Mucosa of gallbladder (tissue), 1 donor: ENCODE measurements around the gene HPCAL1. TPM values are rescaled to one million over a fixed set of nuclear protein-coding genes. Genes with fewer than 3 reads are reported as not detected.

Experiments used
- DNase-seq: peaks from one replicate; pipeline ENCODE4 v3.0.0-alpha.2; 2020; ENCODE audit warnings: low spot score
- total RNA-seq: library from RNA; stranded (reverse); gene quantifications from one replicate; pipeline ENCODE4 v1.2.1, GENCODE V29; 2021
- donor health status: DM: no; HTN: no; CAD: no.

Gene HPCAL1
- total RNA-seq, 1 donor from 2014 or later, result 44.0 TPM

DNA sequence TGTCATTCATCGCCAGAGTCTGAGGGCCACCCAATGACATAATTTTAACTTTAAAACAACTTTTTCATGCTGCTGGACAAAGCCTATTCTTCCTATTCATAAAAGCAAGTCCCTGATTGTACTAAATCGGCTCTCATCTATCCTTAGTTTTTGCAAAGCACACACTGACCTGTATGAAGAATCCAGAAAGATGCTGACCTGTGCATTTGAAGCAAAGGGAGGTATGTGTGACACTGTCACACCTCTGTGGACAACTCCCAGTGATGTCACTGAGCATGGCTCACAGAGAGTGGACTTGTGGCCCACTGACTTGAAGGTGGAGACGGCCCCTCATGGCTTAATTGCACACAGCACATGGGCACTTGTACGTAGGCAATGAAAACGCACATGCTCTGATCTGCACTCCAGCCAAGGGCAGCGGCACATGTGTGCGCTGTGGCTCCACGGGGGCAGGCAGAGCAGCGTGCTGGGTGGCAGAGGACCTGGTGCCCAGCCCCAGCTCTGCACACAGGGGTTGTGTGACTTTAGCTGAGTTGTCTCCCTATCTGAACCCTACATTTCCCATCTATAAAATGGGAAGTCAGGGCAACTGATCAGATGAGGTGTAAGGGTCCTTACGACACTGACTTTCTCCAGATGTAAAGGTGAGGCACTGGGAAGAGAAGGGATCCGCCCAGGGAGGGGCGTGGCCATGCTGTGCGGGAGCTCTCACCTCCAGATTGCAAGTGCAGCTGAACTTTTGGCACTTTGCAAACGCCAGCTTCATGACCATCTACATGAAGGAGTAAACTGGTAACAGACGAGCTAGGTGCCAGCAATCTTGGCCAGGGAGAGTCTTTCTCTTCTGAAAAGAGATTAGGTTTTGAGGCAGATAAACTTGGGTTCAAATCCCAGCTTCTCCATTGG, 159.7 kb downstream of the HPCAL1 start:
- DNase-seq, result no peak

DNA sequence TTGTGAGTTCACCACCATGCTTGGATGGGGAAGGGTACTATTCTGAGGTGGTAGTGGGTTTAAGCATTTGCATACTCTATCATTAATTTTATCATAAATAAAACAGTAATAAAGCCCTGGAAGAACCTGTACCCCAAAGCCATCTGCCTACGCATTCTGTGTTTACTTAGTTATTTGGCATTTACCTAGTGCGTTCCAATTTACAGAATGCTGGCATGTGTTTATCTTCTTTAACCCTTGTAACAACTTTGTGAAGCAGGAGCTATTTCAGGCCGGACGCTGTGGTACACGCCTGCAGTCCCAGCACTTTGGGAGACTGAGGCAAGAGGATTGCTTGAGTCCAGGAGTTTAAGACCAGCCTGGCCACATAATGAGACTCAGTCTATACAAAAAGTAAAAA, 163.2 kb downstream of the HPCAL1 start:
- no peak for DNase-seq

DNA sequence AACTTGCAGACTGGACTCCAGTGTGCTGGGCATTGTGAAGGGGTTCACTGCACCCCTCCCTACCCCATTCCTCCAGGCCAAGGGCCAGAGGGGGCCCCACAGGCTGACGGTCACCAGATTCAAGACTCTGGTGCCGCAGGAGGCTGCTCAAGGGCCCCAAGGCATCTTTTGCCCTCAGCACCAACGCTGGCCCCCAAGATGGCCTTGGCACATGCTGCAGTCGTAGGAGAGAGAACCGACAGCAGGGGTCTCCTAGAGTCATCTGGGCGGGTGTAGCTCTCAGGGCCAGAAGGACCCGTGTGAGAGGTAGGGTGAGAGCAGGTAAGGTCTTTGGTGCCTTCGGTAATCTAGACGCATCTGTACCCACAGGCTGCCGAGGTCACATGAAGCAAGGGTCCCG, 164.1 kb downstream of the HPCAL1 start:
- no peak for DNase-seq

DNA sequence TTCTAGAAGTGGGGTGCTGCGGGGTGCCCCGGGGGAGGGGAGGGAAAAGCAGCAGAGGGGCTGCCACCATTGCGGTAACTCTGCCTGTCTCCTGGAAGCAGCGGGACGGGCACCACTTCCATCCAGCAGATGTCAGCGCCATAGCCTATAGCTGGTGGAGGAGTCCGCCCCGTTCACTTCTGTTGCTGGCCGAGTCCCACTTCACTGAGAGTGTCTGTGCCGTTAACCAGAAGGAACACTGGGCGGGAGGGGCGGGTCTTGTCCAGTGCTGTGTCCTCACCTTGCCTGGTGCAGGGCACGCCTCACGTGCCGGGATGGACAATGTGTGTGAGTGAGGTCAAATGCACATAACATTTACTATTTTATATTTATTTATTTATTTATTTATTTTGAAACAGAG, 164.7 kb downstream of the HPCAL1 start:
- DNase-seq, result no peak

DNA sequence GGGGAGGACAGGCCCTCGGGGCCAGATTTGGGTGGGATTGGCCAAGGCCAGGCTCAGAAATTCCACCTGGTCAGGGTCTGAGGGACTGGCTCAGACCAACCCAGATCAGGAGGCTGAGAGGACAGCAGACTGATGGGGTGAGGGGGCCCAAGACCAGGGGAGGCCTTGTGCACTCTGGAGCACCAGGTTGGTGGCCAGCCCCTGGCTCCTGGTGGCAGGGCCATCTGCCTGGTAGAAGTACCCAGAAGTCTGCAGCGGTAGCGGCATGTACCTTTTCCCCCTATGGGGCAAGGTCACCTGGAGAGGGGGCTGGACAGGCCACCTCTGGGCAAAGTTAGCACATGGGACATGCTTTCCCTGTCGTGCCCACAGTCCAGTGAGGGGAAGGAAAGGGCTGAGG, 166.6 kb downstream of the HPCAL1 start:
- DNase-seq, result no peak

DNA sequence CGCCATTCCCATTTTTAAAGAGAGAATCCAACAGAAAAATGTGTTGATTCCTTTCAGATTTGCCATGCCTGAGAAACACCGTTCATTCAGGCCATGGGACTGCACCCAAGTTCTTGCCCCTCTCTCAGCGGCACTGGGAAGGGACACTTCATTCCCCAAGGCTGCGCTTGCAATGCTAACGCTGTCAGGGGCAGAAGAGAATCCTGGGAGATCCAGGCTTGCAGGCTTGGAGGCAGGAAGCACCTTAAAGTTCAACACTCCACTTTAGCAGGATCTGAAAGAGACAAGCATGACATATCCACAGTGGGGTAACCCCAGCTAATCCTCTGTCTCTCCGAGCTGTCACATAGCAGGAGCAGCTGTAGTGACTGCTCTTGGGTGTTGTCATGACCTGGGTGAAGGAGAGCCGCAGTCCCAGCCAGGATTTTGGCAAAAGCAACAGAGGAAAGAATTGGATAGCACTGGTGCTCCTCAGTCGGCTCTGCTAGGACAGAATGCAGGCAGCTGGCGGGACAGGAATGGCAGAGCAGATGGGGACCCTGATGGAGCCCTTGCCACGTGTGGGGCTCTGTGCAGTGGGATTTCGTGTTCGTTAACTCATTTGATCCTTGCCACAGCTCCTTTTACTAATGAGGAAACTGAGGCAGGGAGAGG, 167.4 kb downstream of the HPCAL1 start:
- DNase-seq, result no peak

DNA sequence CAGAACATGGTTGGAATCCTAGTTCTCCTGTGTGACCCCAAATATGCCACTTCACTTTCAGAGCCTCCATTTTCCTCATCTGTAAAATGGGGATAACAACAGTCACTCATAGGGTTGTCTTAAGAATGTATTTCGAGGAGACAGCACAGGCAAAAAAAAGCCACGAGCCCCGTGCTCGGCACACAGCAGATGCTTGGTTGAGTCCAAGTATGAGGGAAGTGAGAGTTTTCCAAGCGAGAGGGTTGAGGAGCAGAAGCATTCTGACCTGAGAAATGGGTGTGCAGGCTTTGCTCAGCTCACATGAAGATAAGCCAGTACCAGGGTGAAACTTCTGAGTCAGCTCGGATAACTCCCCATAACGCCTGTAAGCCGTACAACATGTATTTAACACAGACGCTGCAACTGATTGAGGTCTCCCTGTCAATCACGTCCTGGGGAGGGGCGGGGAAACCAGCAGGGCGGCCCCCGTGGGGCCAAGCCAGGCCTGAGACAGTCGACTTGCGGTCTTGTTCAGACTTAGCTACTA, 168.4 kb downstream of the HPCAL1 start:
- DNase-seq, result no peak

DNA sequence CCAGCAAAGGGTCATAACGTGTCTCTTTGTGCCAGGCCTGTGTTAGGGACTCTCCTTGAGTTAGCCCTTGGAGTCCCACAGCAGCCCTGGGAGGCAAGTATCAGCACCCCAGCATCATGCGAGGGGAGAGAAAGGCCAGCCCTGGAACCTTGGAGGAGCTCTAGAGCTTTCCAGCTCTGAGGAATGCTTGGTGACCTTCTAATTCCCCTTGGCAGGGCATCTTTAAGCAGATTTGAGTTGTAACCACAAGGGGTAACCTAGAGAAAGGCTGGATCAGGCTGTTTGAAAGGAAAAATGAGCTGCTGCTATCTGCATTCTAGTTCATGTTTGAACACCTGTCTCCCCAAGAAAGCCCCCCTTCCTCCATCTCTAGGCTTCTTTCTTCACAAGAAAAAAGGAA, 169.3 kb downstream of the HPCAL1 start:
- no peak for DNase-seq

DNA sequence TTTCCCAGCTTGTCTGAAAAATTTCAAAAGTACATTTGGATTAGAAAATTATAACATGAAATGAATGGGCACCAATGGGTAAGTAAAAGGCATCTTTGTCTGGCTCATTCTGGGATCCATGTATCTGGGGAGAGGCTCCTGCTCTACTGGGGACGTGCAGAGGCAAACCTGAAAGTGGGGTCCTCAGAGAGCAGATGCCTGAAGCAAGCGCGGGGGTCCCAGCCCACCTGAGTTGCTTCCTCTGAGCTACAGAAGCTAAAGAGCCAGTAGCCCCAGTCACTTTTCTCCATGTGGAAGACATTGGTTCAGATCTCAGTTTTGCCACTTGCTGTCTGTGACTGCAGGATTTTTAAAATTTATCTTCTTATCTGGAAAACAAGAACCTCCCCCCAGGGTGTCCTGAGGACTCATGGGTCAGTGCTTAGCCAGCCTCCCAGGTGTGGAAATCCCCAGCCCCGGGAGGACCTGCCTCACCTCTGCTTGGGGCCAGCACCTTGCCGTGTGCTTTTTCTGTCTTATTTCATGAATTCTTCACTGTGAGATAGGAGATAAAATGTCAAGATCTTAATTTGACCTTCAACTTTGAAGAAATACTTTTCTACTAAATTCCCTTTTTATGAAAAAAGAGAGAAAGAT, 170.5 kb downstream of the HPCAL1 start:
- no peak for DNase-seq

DNA sequence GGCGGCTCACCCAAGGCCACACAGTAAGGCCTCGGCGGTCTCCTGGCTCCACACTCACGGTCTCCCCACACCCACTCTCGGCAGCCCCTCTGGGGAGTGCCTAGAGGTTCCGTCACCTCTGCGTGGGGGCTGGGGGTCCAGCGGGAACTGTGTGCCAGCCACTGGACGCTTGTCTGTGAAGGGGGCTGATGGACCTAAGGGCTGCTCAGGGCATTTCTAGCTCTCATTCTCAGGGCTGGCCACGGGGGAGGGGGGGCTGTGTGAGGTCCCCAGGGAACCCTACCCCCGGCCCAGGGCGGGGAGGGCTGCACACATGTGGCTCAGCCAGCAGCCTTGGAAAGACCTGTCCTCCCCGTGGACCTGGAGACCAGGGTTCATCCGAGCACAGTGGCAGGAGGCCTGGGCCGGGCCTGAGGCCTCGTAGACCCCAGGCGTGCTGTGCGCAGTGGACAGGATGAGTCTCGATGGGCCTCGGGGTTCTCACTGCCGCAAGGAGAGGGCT, 172.6 kb downstream of the HPCAL1 start:
- DNase-seq, result no peak

DNA sequence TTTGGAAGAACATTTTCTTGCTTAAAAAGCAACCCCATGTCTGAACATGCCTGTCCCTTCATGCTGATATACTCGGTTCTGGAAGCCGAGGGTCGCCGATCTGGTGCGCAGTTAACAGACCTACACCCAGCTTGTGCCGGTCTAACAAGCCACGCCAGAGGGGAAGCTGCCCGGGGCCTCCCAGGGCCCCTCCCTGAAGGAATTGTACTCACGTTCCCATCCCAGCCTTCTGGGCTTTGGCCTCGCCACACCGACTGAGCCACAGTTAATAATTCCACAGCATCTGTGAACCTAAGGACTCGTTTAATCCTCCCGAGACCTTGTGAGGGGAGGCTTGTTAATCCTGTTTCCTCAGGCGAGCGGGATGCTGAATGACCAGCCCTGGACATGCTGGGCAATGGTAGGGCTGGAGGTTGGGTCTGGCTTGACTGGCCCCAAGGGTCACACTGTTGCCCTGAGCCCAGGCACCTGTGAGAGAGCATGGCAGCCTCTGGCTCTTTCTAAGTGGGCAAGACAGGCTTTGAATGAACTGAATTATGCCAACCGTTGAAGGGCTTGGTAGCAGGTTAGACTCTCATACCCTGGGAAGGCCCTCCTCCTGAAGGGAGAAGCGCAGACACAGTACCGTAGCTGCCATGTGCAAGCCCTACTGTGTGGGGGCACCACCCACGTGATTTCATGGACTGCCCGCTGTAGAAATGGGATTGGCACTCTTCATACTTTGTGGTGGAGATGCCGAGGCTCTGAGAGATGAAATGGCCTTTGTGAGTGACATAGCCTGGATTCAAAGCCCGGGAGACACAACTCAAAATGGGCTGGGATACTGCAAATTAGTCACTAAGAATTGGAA, 173.3 kb downstream of the HPCAL1 start:
- no peak for DNase-seq

DNA sequence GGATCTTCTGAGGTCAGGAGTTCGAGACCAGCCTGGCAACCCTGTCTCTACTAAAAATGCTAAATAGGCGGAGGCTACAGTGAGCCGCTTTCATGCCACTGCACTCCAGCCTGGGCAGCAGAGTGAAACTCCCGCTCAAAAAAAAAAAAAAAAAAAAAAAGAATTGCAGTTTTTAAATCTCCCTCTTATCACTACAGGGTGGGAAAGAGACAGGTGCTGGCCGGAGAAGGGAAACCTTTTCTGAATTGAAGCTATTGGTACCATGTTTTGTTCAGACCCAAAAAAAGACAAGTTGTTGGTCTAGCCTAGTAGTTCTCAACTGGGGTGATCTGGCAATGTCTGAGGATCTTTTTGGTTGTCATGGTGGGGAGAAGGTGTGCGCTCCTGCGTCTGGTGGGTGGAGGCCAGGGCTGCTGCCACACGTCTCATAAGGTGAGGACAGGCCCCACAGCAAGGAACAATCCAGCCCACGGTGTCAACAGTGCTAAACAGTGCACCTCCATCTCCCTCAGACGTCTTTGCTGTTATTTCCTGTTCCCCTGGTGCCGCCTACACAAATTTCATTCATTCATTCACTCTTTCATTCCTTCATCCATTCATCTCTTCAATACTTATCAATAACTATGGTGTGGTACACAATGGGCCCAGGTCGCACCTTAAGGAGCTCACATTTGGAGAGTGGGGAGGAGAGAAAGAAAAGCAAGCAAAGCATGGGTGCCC, 174.2 kb downstream of the HPCAL1 start:
- no peak for DNase-seq

Other genes starting within 250 kb of the HPCAL1 start
- gene CYS1, start 222.5 kb upstream of the HPCAL1 start, total RNA-seq, result 27.8 TPM
- 5.4 TPM for gene RRM2, start 180.2 kb upstream of the HPCAL1 start, total RNA-seq
- 48.7 TPM for gene ODC1, start 145.4 kb downstream of the HPCAL1 start, total RNA-seq